Right atrium auricular region (tissue), 2 donors: ENCODE measurements around the gene DEPP1. TPM values are rescaled to one million over a fixed set of nuclear protein-coding genes. Genes with fewer than 3 reads are reported as not detected.
A peak's percentile ranks its signal among the peaks of the same experiment; 100 is the strongest.

Experiments
- DNase-seq: peaks from one replicate; pipeline ENCODE4 v3.0.0-alpha.2; 2019; ENCODE audit warnings: low spot score
- H3K27ac ChIP-seq, 2 donors: fragments of 200-600 bp; sonication (generic); 1 replicate in 1 of 2; 2 replicates in 1 of 2; pipeline ENCODE4 v1.5.1; 2016 to 2019
- H3K27me3 ChIP-seq, 2 donors: fragments of 200-600 bp; sonication (generic); one replicate each; pipeline versions ENCODE4 v1.5.1 to v1.6.0; 2017 to 2019
- H3K36me3 ChIP-seq: fragments of 200-600 bp; sonication (generic); one replicate; pipeline ENCODE4 v1.5.1; 2016
- H3K4me1 ChIP-seq, 2 donors: fragments of 200-600 bp; sonication (generic); one replicate each; pipeline versions ENCODE4 v1.5.1 to v1.6.0; 2017 to 2019
- H3K4me3 ChIP-seq, 2 donors: fragments of 200-600 bp; sonication (generic); 1 replicate in 1 of 2; 2 replicates in 1 of 2; pipeline ENCODE4 v1.5.1; 2017 to 2019; ENCODE audit warnings: mild to moderate bottlenecking in 1 of 2, moderate library complexity in 1 of 2
- H3K9me3 ChIP-seq, 2 donors: fragments of 200-600 bp; sonication (generic); one replicate each; pipeline ENCODE4 v1.5.1; 2019
- total RNA-seq, 2 donors: library from RNA; depleted of rRNA; stranded (reverse); fragments of >200 nt; gene quantifications; one replicate each; pipeline ENCODE4 v1.1.0, GENCODE V29; 2016
- TF ChIP-seq, protein P1 (sequence below), 2 donors: fragments of 200-600 bp; sonication (generic); IDR thresholded peaks; one replicate each; pipeline ENCODE4 v1.5.1; 2019; ENCODE audit warnings: antibody characterized with exemption in 2 of 2

The DEPP1 gene
- total RNA-seq, 2 donors from 2014 or later = 68.8 to 143 TPM

- Histone ChIP-seq H3K27ac (peak overlapping the region; percentile 32 to 92), H3K36me3 (peaks cover 82% of the 10 kb centered on the region), H3K27me3 (no peaks in the 10 kb centered on the region), H3K4me1 (peaks cover 0 to 67% of the 10 kb centered on the region in 2 donors), H3K4me3 (no peak overlapping the region), H3K9me3 (no peaks in the 10 kb centered on the region)
- TF ChIP-seq, protein P1, sequence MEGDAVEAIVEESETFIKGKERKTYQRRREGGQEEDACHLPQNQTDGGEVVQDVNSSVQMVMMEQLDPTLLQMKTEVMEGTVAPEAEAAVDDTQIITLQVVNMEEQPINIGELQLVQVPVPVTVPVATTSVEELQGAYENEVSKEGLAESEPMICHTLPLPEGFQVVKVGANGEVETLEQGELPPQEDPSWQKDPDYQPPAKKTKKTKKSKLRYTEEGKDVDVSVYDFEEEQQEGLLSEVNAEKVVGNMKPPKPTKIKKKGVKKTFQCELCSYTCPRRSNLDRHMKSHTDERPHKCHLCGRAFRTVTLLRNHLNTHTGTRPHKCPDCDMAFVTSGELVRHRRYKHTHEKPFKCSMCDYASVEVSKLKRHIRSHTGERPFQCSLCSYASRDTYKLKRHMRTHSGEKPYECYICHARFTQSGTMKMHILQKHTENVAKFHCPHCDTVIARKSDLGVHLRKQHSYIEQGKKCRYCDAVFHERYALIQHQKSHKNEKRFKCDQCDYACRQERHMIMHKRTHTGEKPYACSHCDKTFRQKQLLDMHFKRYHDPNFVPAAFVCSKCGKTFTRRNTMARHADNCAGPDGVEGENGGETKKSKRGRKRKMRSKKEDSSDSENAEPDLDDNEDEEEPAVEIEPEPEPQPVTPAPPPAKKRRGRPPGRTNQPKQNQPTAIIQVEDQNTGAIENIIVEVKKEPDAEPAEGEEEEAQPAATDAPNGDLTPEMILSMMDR (IDR thresholded peaks at IDR 0.05) = no peak
- DNase-seq = peak; percentile 57
These were observed 10.5 kb upstream of the DEPP1 start for GRCh38 chr10:44988957-44989585.

DNA sequence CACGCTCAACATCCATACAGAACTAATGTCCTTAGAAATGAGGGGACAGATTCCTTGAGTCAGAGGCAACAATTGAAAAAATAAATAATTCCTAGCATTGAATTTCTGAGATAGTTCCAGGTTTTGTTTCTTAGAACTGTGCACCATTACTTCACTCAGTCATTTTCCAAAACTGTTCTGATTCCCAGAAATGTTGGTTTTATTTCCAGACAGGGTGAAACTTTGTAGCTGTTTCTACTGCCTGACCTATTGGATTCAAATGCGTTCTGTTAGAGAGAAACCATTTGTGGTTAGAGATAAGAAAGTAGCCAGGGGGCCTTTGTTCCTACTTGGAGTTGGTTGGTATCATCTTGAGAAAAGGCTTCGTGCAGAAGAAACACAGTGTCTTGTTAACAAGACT lies 8.1 kb upstream of the DEPP1 start:
- Histone ChIP-seq H3K9me3 (no peaks in the 10 kb centered on the region), H3K4me1 (peaks cover 0 to 72% of the 10 kb centered on the region in 2 donors), H3K27ac (peak overlapping the region; percentile 91 to 96), H3K36me3 (peaks cover 78% of the 10 kb centered on the region), H3K27me3 (no peaks in the 10 kb centered on the region), H3K4me3 (no peak overlapping the region)
- TF ChIP-seq, protein P1 (IDR thresholded peaks at IDR 0.05) = no peak
- DNase-seq = peak; percentile 28

GRCh38 chr10:44986179-44986578 lies 7.6 kb upstream of the DEPP1 start:
- no peaks in the 10 kb centered on the region for H3K9me3 ChIP-seq

DNA sequence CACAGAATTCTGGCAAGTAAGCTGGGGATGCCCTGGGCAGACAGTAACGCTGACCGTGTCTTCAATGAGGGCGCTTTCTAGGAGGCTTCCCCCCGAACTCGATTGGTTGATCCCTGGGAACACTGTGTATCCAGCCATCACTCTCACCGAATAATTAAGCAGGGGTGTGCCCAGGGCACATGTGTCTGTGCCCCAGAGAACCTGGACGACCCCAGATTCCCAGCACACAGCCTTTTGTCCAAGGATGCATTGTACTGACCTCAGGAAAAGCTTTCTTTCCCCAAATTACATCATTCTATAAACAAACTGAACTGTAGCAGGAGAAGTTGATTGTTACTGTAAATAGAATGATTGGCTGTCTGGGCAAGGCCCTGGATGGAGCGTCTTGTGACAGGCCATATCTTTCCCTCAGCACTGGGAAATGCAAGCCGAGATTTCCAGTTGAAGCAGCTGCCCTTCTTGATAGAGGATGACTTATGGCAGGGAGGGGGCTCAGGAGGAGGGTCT lies 6.6 kb upstream of the DEPP1 start:
- H3K4me1 ChIP-seq = peaks cover 0 to 72% of the 10 kb centered on the region in 2 donors
- TF ChIP-seq, protein P1 (IDR thresholded peaks at IDR 0.05) = no peak

More at GRCh38 chr10:44986179-44986578, 7.6 kb upstream of the DEPP1 start:
- Histone ChIP-seq H3K27me3 (no peaks in the 10 kb centered on the region), H3K36me3 (peaks cover 73% of the 10 kb centered on the region), H3K4me1 (peaks cover 0 to 72% of the 10 kb centered on the region in 2 donors), H3K27ac (peak overlapping the region; percentile 91 to 96), H3K4me3 (no peak overlapping the region)
- TF ChIP-seq, protein P1 (IDR thresholded peaks at IDR 0.05) = no peak
- peak; percentile 44 for DNase-seq

DNA sequence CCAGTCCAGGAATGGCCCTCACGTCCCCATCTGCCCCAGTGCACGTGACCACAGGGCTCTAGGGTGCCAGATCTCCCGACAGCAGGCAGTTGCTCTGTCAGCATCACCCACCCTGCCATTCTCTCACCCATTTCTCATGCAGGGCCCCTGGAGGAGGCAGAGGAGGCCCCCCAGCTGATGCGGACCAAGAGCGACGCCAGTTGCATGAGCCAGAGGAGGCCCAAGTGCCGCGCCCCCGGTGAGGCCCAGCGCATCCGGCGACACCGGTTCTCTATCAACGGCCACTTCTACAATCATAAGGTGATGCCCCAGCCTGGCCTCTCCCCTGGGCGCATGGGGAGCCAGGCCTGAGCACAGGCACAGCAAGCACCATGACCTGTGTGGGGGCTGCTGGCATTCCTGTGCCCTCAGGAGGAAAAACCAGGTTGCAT lies 6.1 kb upstream of the DEPP1 start:
- Histone ChIP-seq H3K27ac (peak overlapping the region; percentile 91 to 96), H3K4me3 (no peak overlapping the region), H3K4me1 (peaks cover 0 to 72% of the 10 kb centered on the region in 2 donors), H3K36me3 (peaks cover 65% of the 10 kb centered on the region), H3K27me3 (no peaks in the 10 kb centered on the region), H3K9me3 (no peaks in the 10 kb centered on the region)
- peak; percentile 53 for DNase-seq
- TF ChIP-seq, protein P1 (IDR thresholded peaks at IDR 0.05) = no peak

More for the DNA sequence above, 6.6 kb upstream of the DEPP1 start:
- DNase-seq = peak; percentile 58
- no peak overlapping the region for H3K4me3 ChIP-seq
- H3K36me3 ChIP-seq = peaks cover 65% of the 10 kb centered on the region
- no peaks in the 10 kb centered on the region for H3K27me3 ChIP-seq
- H3K9me3 ChIP-seq = no peaks in the 10 kb centered on the region
- H3K27ac ChIP-seq = peak overlapping the region; percentile 91 to 96
